Activated T-cell treated with anti-CD3 and anti-CD28 coated beads, Interleukin-2, amount 50 U/mL, for 24 hours (primary cell): ENCODE measurements around the gene ARF3.

ENCODE experiments used
- DNase-seq: peaks from one replicate; pipeline ENCODE4 v3.0.0-alpha.2; 2020
- H3K27ac Mint-ChIP-seq: 2 replicates; pipeline ENCODE4 v1.8.0; 2020; ENCODE audit warnings: mild to moderate bottlenecking, mixed read lengths
- H3K27me3 Mint-ChIP-seq: 2 replicates; pipeline ENCODE4 v1.8.0; 2020; ENCODE audit warnings: mixed read lengths
- H3K36me3 Mint-ChIP-seq: 2 replicates; pipeline ENCODE4 v1.8.0; 2020; ENCODE audit warnings: low read depth, mixed read lengths
- H3K4me1 Mint-ChIP-seq: 2 replicates; pipeline ENCODE4 v1.8.0; 2020; ENCODE audit warnings: low read depth, mixed read lengths
- H3K4me3 Mint-ChIP-seq: 2 replicates; pipeline ENCODE4 v1.8.0; 2020; ENCODE audit warnings: mild to moderate bottlenecking, moderate library complexity, mixed read lengths
- H3K9me3 Mint-ChIP-seq: 2 replicates; pipeline ENCODE4 v1.8.0; 2020; ENCODE audit warnings: mixed read lengths

The ARF3 gene

GRCh38 chr12:48901278-48901677 lies 56.0 kb downstream of the ARF3 start:
- H3K27ac Mint-ChIP-seq, result peak overlapping the region; percentile 33
- H3K4me1 Mint-ChIP-seq, result peaks cover 13% of the 10 kb centered on the region
- DNase-seq, result no peak
- H3K9me3 Mint-ChIP-seq, result no peaks in the 10 kb centered on the region
- no peak overlapping the region for H3K4me3 Mint-ChIP-seq
- H3K36me3 Mint-ChIP-seq, result no peaks in the 10 kb centered on the region
- H3K27me3 Mint-ChIP-seq, result no peaks in the 10 kb centered on the region

GRCh38 chr12:48899651-48900050 lies 57.6 kb downstream of the ARF3 start:
- Mint-ChIP-seq H3K27me3 (no peaks in the 10 kb centered on the region), H3K36me3 (no peaks in the 10 kb centered on the region), H3K4me3 (no peak overlapping the region), H3K4me1 (peaks cover 13% of the 10 kb centered on the region), H3K27ac (no peak overlapping the region), H3K9me3 (no peaks in the 10 kb centered on the region)
- DNase-seq, result no peak

- Mint-ChIP-seq H3K36me3 (no peaks in the 10 kb centered on the region), H3K27ac (no peak overlapping the region), H3K4me3 (no peak overlapping the region), H3K4me1 (peaks cover 8% of the 10 kb centered on the region), H3K9me3 (no peaks in the 10 kb centered on the region), H3K27me3 (peaks cover 19% of the 10 kb centered on the region)
- DNase-seq, result no peak
These were observed 63.0 kb downstream of the ARF3 start for GRCh38 chr12:48894271-48894670.

- H3K4me1 Mint-ChIP-seq, result peaks cover 8% of the 10 kb centered on the region
- no peaks in the 10 kb centered on the region for H3K9me3 Mint-ChIP-seq
- H3K27ac Mint-ChIP-seq, result no peak overlapping the region
- no peaks in the 10 kb centered on the region for H3K36me3 Mint-ChIP-seq
- H3K4me3 Mint-ChIP-seq, result peak overlapping the region; percentile 40
- H3K27me3 Mint-ChIP-seq, result peaks cover 19% of the 10 kb centered on the region
- DNase-seq, result peak; percentile 83
These were observed 66.4 kb downstream of the ARF3 start for GRCh38 chr12:48890657-48891418.

GRCh38 chr12:48889679-48890078 lies 67.6 kb downstream of the ARF3 start:
- Mint-ChIP-seq H3K4me3 (no peak overlapping the region), H3K36me3 (no peaks in the 10 kb centered on the region), H3K27ac (no peak overlapping the region), H3K9me3 (no peaks in the 10 kb centered on the region), H3K27me3 (peaks cover 19% of the 10 kb centered on the region), H3K4me1 (peaks cover 8% of the 10 kb centered on the region)
- no peak for DNase-seq
